ENCODE data around the gene C16orf86. TPM values are rescaled to one million over a fixed set of nuclear protein-coding genes. Genes with fewer than 3 reads are reported as not detected.
"Not testable (repeated sequence)": the region's sequence is repeated elsewhere in the genome, so short reads cannot be mapped to it uniquely, and the experiment has no call there.

The C16orf86 gene
- total RNA-seq, 1 experiment from 2014 or later: not detected

DNA sequence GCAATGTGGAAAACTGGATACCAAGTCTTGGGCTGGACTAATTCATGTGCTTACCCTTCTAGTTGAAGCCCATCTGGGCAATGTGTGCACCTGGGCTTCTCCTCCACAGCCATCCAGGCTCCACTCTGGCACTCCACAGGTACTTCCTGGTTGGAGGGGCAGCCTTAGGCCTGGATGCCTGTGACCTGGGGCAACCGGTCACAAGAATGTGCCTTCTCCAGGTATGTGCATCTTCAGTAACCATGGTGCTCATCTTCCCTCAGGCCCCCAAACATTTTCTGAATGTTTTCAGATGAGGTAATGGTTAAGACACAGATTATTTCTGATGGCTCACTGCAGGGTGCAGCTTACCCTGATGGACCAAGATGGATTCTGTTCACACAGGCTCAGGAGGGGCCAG is 11.1 kb downstream of the C16orf86 start:
- DNase-seq (ENCODE audit: low spot score): no peak
- in situ Hi-C loops (cut with HindIII; ENCODE audit: low sequenced_read_pairs): loop anchor here (25.0 kb wide), 1 partner anchor 210 kb away; the partner anchor contains the start of genes NRN1L and PSKH1

DNA sequence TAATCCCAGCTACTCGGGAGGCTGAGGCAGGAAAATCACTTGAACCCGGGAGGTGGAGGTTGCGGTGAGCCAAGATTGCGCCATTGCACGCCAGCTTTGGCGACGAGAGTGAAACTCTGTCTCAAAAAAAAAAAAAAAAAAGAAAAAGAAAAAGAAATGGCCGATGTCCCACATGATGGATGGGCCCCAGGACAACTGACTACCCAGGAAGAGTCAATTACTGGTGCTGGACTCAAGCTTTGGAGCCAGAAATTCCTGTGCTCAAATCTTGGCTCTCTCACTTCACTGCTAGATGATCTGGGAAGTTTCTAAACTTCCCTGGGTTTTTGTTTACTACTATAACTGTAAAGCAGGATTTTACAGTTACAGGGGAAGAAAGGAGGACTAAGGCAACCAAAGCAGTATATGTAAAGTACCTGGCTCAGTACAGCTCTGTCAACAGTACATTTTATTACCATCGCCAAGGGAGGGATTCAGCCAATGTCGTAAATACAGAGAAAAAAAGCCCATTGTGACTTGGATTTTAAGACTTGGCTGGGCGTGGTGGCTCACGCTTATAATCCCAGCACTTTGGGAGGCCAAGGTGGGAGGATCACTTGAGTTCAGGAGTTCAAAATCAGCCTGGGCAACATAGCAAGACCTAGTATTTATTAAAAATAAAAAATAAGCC is 11.9 kb downstream of the C16orf86 start:
- in situ Hi-C loops (cut with HindIII; ENCODE audit: low sequenced_read_pairs): loop anchor here (25.0 kb wide), 1 partner anchor 209 kb away; the partner anchor contains the start of genes NRN1L and PSKH1
- no peak for DNase-seq (ENCODE audit: low spot score)

DNA sequence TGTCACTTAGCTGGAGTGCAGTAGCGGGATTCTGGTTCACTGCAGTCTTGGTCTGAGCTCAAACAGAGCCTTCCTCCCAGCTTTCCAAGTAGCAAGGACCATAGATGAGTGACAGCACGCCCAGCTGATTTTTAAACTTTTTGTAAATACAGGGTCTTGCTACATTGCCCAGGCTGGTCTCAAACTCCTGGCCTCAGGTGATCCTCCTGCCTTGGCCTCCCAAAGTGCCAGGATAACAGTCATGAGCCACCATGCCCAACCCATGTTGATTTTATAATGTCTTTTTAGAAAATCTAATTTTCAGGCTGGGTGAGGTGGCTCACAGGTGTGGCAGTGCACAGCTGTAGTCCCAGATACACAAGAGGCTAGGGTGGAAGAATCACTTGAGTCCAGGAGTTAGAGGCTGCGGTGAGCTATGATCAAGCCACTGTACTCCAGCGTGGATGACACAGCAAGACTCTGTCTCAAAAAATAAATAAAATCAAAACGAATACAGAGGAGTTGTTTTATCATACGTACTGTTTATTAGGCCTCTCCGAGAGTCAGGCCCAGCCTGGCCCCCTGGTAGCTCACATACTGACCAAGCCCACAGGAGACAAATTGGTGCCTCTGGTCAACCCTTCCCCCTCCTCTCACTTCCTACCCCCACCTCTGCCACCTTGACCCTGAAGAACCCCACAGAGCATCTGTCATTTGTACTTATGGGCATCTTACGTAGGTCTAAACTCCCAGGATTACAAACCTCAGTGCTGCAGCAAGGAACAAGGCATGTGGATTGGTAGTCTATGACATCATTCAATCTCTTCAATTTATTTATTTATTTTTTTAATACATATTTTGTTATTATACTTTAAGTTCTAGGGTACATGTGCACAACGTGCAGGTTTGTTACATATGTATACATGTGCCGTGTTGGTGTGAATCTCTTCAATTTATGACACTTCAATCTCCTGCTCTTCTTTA is 13.6 kb downstream of the C16orf86 start:
- no peak for DNase-seq (ENCODE audit: low spot score)
- in situ Hi-C loops (cut with HindIII; ENCODE audit: low sequenced_read_pairs): loop anchor here (5.0 to 25.0 kb wide), 2 partner anchors 37 to 207 kb away; partner anchors contain the start of genes GFOD2, NRN1L and PSKH1

DNA sequence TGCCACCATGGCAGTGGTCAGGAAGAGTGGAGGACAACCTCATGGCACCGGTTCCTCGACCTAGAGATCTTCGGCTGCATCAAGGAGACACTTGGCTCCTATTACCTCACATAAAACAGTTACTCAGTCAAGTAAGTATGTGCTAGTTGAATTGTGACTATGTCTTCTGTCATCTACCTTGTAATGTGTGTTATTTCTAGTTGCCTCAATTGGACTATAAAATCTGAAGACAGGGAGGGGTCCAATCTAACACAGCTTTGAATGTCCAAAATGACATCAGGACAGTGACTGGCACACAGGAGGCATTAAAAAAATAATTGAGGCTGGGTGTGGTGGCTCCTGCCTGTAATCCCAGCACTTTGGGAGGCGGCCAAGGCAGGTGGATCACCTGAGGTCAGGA is 17.2 kb downstream of the C16orf86 start:
- in situ Hi-C loops (cut with HindIII; ENCODE audit: low sequenced_read_pairs): loop anchor here (5.0 to 25.0 kb wide), 2 partner anchors 34 to 204 kb away; partner anchors contain the start of genes GFOD2, NRN1L and PSKH1
- DNase-seq (ENCODE audit: low spot score): no peak

DNA sequence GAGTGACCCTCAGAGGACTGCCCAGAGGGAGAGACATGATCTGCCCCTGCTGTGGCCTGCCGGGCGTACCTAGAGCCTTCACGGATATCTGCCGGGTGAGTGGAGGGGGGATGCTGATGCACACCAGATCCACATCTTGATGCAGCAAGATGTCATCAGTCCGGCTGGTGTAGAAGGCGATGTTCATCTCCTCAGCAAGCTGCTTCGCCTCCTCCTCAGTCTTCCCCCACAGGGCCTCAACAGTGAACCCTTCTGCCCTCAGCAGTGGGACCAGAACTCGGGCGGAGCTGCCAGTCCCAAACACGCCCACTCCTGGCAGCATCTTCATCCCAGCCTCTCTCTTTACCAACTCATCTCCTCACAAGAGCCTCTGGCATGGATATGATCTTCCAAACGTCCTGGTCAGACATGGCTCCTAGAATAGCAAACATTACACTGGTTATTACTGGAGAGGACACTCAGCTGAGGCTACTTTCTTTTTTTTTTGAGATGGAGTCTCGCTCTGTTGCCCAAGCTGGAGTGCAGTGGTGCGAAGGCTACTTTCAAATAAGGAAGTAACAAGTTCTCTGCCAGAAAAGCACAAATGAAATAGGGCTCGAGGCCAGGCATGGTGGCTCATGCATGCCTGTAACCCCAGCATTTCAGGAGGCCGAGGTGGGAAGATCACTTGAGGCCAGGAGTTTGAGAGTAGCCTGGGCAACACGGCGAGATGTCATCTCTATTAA is 18.9 kb downstream of the C16orf86 start:
- in situ Hi-C loops (cut with HindIII; ENCODE audit: low sequenced_read_pairs): loop anchor here (25.0 kb wide), 1 partner anchor 202 kb away; the partner anchor contains the start of genes NRN1L and PSKH1
- DNase-seq (ENCODE audit: low spot score): peak; percentile 22

DNA sequence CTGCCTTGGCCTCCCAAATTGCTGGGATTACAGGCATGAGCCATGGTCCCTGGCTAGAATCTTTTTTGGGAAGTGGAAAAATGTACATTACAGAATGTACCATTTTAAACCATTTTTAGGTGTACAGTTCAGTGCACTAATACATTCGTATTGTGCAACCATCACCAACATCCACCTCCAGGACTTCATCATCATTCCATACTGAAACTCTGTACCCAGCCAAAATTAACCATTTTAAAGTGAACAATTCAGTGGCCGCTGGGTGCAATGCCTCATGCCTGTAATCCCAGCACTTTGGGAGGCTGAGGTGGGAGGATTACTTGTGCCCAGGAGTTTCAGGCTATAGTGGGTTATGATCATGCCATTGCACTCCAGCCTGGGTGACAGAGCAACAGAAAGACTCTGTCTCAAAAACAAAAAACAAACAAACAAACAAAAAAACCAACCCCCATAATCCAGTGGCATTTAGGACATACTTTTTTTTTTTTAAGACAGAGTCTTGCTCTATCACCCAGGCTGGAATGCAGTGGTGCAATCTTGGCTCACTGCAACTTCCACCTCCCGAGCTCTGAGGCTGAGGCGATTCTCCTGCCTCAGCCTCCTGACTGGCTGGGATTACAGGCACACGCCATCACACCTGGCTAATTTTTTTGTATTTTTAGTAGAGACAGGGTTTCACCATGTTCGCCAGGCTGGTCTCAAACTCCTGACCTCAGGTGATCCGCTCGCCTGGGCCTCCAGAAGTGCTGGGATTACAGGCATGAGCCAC is 27.1 kb downstream of the C16orf86 start:
- not testable (repeated sequence) for DNase-seq (ENCODE audit: low spot score)
- in situ Hi-C loops (cut with HindIII; ENCODE audit: low sequenced_read_pairs): loop anchor here (25.0 kb wide), 1 partner anchor 194 kb away; the partner anchor contains the start of genes NRN1L and PSKH1

DNA sequence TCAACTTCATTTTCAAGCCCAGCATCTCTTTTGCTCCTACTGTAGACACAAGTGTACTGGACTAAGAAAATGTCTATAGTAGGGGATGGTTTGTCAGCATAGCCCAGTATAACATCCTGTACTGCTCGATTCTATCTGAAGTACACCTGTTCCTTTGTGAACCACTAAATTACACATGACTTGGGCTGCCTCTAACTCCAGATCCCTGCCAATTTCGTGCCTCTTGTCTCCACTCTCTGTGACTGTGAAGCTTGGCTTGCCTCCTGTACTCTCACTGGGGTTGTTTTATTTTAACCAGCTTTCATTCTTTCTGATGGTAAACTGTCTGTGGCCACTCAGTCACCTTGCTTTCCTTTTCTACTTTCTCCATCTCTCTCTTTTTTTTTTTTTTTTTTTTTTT is 28.0 kb downstream of the C16orf86 start:
- in situ Hi-C loops (cut with HindIII; ENCODE audit: low sequenced_read_pairs): loop anchor here (25.0 kb wide), 1 partner anchor 193 kb away; the partner anchor contains the start of genes NRN1L and PSKH1
- DNase-seq (ENCODE audit: low spot score): peak; percentile 94

- in situ Hi-C loops (cut with HindIII; ENCODE audit: low sequenced_read_pairs): loop anchor here (25.0 kb wide), 1 partner anchor 190 kb away; the partner anchor contains the start of genes NRN1L and PSKH1
- no peak for DNase-seq (ENCODE audit: low spot score)
These were observed 31.0 kb downstream of the C16orf86 start for GRCh38 chr16:67697422-67698185.

DNA sequence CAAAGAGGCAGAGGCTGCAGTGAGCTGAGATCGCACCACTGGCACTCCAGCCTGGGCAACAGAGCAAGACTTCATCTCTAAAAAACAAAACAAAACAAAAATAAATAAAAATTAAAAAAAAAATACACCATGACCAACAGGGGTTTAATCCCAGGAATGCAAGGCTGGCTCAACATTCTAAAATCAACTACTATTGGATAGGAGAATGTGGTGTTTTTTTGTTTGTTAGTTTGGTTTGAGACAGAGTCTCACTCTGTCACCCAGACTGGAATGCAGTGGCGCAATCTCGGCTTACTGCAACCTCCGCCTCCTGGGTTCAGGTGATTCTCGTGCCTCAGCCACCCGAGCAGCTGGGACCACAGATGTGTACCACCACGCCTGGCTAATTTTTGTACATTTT is 32.7 kb downstream of the C16orf86 start:
- in situ Hi-C loops (cut with HindIII; ENCODE audit: low sequenced_read_pairs): loop anchor here (25.0 kb wide), 1 partner anchor 188 kb away; the partner anchor contains the start of genes NRN1L and PSKH1
- no peak for DNase-seq (ENCODE audit: low spot score)

DNA sequence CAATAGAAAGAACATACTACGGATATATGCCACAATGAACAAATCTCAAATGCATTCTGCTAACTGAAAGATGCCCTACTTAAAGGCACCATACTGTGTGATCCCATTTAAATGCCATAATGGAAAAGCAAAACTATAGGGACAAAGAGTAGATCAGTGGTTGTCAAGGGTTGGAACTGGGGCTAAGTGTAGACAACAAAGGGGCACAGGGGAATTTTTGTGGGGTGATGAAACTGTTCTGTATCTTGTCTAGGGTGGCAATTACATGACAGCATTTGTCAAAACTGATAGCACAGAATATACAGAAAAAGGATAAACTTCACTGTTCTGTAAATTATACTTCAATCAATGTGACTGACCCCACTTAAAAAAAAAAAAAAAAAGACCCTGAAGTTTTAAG is 34.8 kb downstream of the C16orf86 start:
- in situ Hi-C loops (cut with HindIII; ENCODE audit: low sequenced_read_pairs): no loop called here
- peak; percentile 37 for DNase-seq (ENCODE audit: low spot score)

DNA sequence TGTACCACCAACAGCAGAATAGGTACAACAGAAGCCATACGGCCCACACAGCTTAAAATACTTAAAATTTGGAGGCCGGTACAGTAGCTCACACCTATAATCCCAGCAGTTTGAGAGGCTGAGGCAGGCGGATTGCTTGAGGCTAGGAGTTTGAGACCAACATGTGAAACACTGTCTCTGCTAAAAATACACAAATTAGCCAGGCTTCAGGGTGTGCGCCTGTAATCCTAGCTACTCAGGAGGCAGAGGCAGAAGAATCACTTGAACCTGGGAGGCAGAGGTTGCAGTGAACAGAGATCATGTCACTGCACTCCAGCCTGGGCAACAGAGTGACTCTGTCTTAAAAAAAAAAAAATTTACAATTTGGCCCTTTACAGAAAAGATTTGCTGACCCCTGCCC is 35.5 kb downstream of the C16orf86 start:
- in situ Hi-C loops (cut with HindIII; ENCODE audit: low sequenced_read_pairs): no loop called here
- peak; percentile 27 for DNase-seq (ENCODE audit: low spot score)

DNA sequence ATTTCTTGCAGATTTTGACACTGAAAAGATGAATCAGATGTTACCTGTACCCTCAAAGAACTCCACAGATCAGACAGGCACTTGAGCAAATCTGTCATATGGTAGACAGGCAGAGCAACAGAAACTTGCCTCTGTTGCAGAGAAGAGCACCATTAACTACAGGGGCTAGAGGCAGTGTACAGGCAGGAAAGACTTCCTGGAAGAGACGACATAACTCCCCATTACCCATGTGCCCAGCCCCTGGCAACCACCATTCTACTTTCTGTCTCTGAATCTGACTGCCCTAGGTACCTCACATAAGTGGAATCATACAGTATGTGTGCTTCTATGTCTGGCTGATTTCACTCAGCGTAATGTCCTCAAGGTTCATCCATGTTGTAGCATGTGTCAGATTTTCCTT is 37.0 kb downstream of the C16orf86 start:
- peak; percentile 24 for DNase-seq (ENCODE audit: low spot score)
- in situ Hi-C loops (cut with HindIII; ENCODE audit: low sequenced_read_pairs): no loop called here

DNA sequence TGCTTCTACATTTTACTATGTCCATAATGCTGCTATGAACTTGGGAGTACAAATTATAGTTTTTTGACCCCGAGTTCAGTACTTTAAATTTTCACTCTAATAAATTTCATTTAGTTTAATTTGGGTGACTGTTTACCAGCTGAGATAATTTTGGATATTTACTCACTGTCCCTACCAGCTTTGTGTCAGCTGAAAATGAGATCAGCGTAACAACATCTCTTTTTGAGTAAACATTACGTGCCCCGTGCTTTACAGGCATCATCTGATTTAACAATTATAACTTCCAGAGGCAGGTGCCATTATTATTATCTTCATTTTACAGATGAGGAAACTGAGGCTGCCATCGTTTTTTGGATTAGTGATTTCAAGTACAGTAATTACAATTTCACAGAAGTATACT is 37.5 kb downstream of the C16orf86 start:
- no peak for DNase-seq (ENCODE audit: low spot score)
- in situ Hi-C loops (cut with HindIII; ENCODE audit: low sequenced_read_pairs): no loop called here

- DNase-seq (ENCODE audit: low spot score): no peak
- in situ Hi-C loops (cut with HindIII; ENCODE audit: low sequenced_read_pairs): no loop called here
These were observed 40.6 kb downstream of the C16orf86 start for GRCh38 chr16:67707210-67707609.

- in situ Hi-C loops (cut with HindIII; ENCODE audit: low sequenced_read_pairs): no loop called here
- DNase-seq (ENCODE audit: low spot score): no peak
These were observed 41.2 kb downstream of the C16orf86 start for GRCh38 chr16:67707790-67708189.

DNA sequence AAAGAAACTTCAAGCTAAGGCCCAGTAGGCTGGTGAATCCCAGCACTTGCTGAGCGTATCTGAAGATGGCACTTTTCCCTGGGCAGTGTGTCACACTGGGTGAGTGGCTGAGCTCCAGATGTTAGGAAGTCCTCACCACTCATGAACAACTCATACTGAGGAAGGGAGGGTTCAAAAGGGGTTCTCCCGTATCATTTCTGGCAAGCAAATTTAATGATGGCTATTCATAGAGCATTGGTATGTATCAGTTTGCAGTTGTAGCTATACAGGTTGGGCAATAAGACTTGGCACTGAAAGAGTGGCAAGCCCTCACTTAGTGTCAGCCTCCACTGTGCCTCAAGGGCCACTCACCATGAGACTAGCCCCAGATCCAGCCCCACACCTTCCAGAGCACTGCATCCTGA is 41.8 kb downstream of the C16orf86 start:
- in situ Hi-C loops (cut with HindIII; ENCODE audit: low sequenced_read_pairs): no loop called here
- no peak for DNase-seq (ENCODE audit: low spot score)

- in situ Hi-C loops (cut with HindIII; ENCODE audit: low sequenced_read_pairs): no loop called here
- DNase-seq (ENCODE audit: low spot score): no peak
These were observed 42.4 kb downstream of the C16orf86 start for GRCh38 chr16:67709050-67709449.

DNA sequence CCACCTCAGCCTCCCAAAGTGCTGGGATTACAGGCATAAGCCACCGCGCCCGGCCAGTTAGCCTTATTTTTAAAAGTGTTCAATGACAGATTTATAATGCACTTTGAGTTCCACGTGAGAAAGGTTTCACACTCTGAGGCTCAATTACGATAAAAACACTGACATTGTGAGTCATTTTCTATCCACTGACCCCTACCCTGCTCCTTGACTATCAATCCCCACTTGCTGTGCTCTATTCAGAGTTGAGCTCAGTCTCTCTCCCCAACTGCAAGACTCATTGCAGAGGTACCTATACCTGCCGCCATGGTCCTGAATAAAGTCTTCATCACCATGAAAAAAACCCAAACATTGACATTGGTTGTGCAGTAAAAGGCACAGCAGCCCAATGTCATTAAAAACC is 44.0 kb downstream of the C16orf86 start:
- DNase-seq (ENCODE audit: low spot score): no peak
- in situ Hi-C loops (cut with HindIII; ENCODE audit: low sequenced_read_pairs): no loop called here
